ENCODE measurements around the gene SEMA6A.

Gene SEMA6A

DNA sequence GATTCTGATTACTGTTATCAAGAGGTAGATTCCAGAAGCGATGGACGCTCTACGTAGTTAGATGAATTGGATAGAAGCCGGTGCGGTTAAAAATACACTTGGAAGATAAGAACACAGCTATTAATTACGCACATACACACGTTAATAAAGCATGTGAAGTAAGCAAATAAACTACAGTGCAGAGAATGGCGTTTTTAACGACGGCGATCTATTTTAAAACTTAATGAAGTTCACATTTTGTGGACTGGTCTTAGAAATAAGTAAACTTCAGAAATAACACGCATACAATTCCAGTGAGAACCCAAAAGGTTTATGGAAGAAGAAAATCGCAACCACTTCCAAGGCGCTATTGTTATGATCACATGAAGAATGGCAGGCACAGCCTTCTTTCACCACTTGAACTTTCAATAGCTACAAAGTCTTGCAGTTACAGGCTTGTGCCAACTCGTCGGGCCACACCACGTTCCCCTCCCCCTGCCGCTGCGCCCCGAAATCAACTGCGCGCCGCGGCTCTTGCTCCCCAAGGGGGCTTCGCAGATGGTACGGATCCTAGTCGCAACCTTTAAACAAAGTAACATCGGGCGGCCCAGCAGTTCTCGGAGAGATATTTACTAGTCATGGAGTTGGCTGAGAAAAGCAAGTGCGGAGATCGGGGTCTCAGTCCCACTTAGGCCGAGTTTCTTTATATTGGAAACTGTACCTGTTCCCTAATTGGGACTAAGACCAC, 866 bp upstream of the SEMA6A start:
- no peak for DNase-seq

DNA sequence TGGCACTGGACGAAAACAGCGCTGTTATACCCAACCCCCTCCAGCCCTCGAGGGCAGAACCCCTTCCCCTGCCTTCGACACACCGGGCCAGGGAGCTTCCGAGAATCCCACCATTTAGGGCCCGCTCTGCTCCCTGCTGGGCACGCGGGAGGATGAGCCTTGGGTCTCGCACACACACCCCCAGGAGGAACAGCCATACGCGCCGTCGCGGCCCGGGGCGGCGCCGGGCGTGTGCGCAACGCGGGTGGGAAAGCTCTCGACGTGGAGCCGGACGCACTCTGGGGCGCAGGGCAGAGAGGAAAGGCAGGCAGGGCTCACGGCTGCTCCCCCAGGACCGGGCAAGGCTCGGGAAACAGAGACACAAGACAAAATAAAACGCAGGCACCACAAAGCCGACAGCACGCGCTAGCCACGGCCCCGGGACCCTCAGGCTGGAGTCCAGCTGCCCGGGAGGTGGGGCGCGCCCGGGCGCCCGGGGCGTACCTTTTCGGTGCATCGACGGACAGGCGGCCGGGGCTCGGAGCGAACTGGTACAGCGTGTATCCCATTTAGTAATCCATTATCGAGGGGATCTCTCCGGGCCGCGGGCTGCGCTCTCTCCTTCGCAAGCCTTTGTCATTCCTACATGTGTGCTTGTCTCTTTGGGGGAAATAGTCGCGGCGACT, 789 bp downstream of the SEMA6A start:
- no peak for DNase-seq

DNA sequence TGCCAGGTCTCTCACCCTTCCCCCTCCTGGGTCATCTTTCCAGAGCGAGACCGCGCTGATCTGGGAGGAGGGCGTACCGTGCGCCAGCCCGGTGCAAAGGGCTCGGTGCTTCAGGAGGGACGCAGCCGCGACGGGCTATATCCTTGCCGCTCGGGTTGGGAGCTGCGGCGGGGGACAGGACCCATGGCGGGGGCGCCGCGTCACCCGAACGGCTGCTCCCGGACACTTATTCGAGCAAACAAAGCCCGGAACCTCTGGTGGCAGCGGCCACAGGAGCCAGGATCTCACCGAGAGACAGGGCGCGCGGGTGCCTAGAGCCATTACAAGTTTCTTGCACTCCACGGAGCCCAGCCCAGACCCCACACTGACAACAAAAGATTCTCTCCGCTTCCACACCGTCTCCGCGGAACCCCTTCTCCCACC, 1.3 kb downstream of the SEMA6A start:
- no peak for DNase-seq

DNA sequence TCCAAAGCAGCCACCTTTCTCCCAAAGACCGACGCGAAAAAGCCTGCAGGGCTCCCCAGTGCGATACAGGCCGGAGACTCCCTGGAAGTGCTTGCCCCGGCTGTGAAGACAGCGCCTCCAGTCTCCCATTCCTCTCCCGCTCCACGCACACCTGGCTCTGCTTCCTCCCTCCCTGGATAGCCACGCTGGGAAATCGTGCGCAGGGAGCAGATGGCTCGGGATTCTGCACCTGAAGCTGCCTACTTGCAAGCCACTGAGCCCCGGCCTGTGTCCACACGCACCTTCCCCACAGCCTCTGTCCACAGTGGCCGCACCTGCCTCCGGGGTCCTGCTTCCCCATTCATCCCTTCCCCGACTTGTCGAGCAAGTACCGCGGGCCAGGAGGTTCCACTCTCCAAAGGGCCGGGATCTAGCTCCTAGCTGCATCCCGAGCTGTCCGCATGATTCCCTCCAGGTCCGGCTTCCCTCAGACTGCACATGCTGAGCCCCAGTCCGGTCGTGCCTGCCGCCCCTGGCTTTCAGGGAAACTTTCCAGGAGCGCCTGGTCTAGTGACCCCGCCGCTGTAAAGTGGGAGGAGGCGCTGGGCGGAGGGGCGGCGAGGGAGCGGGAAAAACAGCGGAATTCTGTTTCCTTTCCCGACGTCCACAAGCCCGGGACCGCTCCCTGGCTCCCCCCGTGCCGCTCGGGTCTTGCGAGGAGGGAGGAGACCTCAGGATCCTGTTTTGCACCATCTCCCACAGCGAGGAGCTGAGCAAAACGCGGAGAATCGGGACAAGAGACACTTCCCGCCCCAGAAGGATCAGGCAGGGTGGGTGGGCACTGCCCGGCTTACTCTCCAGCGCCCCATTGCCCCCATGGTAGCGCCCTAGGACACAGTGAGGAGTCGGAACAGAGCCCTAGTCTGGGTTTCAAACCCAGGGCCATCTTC, 2.0 kb downstream of the SEMA6A start:
- DNase-seq: no peak

DNA sequence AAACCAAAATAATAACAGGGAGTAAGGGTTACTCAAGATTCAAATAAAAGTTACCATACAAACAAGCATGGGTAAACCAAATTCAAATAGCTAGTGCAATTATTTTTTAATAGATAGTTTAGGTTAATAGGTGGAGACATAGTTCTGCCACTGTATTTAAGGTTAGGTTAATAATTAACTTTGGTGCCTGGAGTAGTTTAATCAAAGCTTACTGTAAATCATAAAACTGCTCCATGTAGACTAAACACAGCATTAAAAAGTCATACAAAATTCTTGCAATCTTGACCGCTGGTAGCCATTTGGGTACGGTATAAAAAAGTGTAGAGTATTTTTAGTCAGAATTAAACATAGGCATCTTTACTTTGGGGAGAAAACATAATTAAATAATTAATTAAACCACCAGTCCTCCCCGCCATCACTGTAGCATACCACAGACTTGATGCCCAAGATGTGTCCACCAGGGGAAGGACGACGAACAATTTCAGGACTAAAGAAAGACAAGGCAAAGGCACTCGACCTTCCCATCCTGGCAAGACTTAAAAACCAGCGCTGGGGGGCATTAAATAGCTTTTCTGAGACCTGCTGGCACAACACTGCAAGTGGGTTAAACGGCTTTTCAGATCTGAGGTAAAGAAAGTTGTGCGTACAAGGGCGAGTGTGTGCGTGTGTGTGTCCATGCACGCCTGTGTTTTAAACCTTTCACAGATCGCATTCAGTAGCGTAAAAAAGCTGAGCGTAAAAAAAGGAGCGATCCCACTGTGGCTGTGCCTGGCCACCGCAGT, 2.9 kb downstream of the SEMA6A start:
- no peak for DNase-seq

DNA sequence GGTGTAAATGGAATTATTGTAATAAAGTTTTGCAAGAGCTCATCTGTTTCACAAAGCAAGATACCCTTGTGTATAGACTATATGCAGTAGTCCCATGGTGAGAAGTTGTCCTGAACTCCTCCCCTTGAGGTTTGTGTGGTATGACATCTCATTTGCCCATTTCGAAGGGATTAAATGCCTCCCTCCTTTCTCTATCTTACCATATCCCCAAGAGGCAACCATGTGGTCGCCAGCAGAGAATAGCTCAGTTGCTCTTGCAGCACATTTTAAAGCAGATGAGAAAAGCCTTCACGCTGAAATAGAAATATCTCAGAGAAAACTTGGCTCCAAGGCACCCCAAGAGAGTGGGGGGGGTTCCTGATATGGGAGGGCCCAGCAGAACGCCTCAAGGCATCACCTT, 4.6 kb downstream of the SEMA6A start:
- no peak for DNase-seq

DNA sequence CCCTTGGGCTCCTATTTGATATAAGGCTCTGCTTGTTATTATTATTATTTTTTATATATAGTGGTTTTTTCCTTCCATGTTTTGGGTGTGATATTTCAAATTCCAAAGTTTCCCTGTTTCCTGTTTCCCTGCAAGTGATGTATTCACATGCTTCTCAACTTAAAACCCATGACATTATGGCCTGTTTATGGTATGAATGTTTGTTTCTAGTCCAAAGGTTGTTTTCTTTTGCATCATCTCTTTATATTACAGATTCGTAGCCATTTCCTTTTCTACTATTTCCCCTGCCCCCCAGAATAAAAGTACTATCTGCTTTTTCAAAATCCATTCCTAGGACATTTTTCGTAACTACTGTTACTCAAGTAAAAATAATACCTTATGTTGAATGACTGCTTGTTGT, 7.5 kb downstream of the SEMA6A start:
- no peak for DNase-seq

DNA sequence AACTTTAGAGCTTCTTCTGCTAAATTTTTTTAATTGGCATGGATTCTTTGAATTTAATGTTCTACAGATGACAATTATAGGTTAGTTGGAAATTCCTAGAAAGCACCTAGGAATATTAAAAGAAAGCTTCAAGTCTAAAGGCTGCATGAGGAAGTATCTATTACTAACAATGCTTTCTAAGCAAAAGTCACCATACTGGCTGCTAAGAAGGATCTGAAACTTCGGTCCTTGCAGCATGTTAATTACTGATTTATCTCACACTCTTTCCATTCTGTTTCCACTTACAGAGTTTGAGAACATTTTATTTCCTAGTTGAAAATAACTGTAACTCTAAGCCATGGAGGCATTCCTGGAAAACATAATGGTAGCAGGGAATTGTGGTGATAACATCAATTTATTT, 8.4 kb downstream of the SEMA6A start:
- DNase-seq: no peak

DNA sequence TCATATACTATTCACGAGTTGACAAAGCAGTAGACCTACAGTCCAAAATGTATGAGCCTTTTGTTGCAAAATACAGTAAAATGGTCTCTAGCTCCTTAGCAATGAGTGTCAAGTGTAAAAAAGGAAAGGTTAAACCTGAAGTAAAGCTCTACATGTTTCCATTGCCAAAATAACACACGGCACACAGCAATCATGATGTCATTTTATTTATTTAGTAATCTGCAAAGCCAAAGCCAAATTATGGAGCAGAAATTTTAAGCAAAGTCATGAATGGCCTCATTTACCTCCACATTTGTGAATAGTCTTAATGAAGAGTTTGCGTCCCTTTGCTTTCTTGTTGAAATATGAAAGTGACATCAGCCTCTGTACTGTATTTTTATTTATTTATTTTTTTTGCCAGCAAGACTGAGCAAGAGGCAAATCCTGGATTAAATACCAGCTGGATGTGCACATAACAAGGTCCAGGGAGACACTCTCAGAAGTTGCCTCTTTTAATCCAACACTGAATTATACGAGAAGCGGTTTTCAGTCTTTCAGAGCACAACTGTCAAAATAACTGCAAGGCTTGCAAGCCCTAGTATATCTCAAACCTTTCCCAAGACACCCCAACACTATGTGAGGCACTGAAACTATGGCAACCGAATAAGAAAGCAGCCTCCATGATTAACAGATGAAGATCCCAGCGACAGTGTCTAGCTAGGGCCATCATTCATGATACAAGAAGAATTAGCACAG, 9.7 kb downstream of the SEMA6A start:
- DNase-seq: no peak

DNA sequence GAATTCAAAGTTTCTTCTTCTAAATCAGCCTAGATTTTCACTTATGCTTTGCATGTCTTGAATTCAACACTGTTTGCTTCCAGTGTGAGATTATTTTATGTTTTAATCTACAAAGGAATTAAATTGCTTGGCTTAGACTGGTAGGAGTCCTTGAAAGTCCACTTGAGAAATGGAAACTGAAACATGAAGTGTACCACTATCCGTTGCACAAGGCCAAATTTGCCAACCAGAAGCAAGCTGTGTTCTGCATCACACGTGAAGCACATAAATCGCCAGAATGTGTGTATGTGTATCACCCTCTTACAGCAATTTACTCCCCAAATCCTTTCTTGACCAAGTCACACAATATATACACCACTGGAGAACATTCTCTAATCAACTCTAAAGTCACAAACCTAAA, 10.3 kb downstream of the SEMA6A start:
- DNase-seq: no peak

DNA sequence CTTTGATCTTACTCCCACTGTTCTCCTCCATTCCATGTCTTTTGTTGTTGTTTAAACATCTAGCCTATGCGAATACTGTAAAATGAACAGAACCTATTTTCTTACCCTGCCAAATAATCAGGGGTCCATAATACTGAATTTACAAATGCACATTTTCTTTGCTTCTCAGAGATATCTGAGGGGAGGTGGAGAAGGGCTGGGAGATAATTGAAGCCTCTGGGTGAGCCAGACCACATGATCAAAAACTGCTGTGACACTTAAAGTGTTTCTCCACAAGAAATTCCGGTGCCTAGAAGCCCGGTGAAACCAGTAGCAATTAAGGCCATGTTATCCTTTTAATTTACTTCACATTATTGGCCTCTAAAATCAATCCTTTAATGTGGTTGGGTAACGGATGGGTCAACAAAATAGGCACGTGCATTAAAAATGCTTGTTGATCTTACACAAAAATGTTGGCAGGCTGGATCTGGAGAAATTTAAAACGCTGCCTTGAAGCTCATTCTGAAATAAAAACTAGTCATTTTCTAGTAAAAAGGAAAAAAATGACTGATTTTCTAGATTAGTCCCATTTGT, 10.8 kb downstream of the SEMA6A start:
- DNase-seq: no peak

DNA sequence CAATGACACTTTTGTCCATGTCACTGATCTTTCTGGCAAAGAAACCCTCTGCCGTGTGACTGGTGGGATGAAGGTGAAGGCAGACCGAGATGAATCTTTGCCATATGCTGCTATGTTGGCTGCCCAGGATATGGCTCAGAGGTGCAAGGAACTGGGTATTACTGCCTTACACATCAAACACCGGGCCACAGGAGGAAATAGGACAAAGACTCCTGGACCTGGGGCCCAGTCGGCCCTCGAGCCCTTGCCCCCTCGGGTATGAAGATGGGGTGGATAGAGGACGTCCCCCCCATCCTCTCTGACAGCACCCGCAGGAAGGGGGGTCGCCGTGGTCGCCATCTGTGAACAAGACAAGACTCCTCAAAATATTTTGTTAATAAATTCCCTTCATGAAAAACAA, 12.0 kb downstream of the SEMA6A start:
- DNase-seq: no peak

DNA sequence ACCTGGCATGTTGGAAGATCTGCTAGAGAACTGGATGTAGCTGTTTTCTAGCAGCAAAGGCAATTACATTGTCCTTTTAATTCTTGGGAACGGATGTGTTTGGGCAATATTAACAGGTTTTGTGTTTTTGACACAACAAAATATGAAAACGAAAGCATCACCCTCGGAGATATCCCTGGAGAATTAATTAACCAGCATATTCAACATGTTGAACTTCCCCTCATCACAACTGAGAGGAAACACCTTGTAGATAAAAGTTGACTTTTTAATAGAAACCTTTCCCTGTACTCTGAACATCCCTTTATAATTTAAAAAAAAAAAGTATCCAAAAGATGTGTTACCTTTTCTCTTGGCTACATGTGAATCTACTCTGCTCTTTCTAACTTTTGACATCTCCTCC, 13.0 kb downstream of the SEMA6A start:
- DNase-seq: no peak

DNA sequence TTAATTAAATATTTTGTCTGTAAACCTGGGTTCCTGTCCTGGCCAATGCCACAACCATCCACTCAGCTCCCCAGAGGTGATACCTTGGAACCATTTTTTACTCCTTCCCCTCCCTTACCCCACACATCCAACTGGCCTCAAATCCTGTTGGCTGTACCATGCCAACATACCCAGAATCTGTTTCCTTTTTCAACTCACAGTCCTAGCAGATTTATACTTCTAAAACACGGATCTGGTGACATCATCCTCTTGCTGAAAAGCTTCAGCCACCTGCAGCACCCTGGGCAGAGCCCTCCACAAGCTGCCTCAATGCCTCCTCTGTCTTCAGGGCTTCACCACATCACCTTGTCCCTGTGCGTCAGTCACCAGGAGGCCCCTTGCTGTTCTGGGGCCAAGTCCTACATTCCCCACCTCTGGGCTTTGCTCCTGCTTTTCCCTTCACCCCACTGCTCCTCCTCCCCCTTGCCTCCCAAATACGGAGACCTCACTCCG, 14.9 kb downstream of the SEMA6A start:
- DNase-seq: no peak

DNA sequence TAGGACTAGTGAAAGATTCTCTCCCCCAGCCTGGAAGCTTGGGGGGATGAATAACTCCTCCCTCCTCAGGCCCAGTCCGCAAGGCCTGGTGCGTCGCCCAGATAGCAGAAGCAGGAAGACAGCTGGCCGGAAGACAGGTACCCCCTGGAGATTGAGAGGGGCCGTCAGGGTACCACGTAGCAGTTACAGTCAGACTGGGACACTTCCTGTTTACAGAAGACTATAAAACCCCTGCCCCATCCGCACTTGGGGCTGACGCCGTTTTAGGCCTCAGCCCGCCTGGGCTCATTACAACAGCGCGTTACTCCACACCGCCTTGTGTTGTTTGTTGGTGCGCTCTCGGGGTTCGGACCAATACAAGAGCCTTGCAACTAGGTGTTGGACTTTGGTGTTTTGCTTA, 15.4 kb downstream of the SEMA6A start:
- DNase-seq: no peak

DNA sequence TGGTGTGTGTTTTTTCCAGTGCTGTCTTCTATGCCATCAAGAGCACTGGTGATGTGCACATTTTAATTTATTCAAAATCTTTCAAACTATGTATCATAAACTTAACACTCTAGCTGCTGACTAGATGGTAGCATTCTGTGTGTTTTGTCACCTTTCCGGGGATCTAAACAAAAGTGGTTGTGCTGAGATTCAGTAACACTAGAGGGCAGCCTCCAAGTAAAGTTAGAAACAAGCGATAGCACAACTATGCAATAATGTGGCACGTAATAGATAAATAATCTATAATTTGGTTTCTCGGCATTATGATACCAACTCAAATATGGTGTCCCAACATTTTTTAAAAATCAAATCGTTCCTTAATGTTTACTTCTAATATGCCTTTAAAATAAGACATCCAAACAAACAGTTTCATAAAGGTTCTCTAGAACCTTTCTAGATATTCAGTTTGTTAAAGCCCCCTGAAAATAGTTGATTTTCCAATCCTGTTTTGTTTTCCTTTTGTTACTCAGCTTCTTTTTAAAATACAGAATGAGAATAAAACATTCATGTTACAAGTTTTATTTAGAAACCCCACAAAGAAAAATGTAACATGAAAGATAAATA, 16.9 kb downstream of the SEMA6A start:
- no peak for DNase-seq

DNA sequence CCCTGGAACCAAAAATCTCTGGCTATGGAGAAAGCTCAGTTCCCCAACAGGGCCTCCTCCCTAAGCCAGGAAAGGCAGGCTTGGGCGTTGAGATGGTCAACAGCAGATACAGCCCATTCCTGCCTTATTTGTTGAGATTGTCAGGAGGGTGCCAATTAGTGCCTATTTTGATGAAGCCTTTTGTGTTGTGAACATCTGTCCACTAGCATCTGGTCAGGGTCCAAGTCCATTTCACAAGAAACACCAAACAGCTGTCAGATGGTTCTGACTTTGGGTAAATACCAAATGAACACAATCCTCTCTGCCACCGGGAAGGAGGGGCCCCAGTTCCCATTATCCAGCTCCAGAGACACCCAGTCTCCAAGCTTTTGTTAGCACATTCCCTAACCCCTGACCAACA, 19.9 kb downstream of the SEMA6A start:
- no peak for DNase-seq

DNA sequence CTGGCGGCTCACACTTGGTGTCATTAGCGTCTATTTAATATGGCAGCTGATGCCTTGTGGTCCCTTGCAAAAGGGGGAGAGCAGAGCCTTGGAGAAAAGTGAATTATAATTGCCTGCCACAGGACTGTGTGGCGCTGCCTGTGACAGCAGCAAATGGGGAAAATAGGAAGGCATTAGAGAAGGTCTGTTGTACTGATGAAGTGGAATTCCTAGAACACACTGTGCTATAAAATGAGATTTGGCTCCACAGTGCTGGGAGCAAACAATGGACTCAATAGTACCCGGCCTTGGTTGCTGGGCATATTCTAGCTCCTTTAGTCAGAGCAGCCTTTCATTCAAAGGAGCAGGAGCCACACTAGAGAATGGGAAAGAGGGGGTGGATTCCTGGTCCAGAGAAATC, 21.3 kb downstream of the SEMA6A start:
- DNase-seq: no peak

DNA sequence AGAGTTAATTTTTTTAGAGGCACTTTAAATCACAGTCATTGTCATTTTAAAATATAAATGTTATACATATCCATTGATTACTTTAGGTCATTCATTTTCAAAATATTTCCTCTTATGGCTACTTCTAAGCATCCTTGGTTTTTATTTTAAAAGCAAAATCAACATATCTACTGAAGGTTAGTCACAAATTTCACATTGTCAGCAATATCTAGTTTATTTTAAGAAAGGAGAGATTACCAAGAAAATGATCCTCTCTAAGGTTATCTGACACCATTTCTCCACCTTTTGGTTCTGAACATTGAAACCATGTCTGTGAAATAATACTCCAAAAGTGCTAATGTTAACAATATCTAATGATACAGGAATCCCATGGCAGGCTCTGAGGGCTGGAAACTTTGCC, 24.5 kb downstream of the SEMA6A start:
- DNase-seq: no peak

DNA sequence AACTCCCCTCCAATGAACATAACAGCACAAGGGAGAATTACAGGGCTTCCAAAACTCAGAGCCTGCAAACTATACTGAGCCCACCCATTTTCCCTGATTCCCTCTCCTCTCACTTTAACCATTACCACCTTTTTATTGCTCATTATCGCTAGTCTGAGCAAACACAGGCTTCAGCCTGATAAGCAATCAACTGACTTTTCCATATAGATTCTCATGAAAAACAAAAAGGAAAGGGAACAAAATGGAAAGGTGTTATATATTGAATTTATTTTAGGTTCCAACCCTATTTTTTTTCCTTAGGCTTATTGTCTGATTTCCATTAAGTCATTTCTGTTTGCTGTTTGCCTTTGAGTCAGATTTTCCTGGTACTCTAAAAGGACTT, 27.9 kb downstream of the SEMA6A start:
- DNase-seq: no peak

DNA sequence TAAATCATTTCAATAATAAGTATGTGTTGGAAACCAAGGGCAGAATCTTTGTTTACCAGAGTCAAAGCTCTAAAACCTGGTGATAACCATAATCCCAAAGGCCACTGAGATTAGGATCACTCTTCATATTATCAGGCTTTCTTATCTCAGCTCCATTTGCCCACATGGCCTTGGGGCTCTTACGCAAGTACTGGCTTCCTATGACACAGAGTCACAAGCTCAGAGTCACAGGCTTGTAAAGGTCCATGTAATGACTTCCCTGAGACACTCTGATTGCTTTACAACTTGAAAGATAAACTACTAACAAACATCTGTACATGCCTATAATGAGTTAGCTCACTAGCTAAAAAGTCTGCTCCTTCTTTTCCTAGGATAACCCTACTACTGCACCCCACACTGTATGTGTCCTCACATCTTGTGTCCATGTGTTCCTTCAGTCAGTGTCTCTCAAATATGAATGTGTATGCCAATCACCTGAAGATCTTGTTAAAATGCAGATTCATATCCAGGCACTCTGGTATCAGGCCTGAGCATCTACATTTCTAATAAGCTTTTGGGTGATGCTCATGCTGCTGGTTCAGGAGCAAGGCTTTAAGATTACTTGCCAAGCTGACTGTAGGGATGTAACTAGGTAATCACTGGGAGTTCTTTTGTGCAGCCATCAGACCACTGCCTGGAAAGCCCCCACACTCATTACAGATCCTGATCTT, 28.4 kb downstream of the SEMA6A start:
- no peak for DNase-seq
